Mesendoderm (in vitro differentiated cells): ENCODE results near the gene APOM.

Experiments
- DNase-seq: peaks from one replicate; pipeline ENCODE4 v3.0.0; 2013
- H2AK5ac ChIP-seq: 2 replicates; pipeline ENCODE4 v1.6.1; 2013; ENCODE audit warnings: low read length, inconsistent platforms
- H2BK120ac ChIP-seq: 2 replicates; pipeline ENCODE4 v1.6.1; 2013; ENCODE audit warnings: low read depth, mild to moderate bottlenecking, low read length, moderate library complexity, mixed read lengths
- H2BK15ac ChIP-seq: replicated peaks from 2 replicates; pipeline ENCODE4 v1.6.1; 2013; ENCODE audit warnings: low read depth, mild to moderate bottlenecking, moderate library complexity
- H2BK5ac ChIP-seq: 2 replicates; pipeline ENCODE4 v1.6.1; 2013; ENCODE audit warnings: low read length, inconsistent platforms
- H3K18ac ChIP-seq: 2 replicates; pipeline ENCODE4 v1.6.1; 2013; ENCODE audit warnings: mild to moderate bottlenecking, low read length, mixed read lengths
- H3K23ac ChIP-seq: one replicate; pipeline ENCODE4 v1.6.1; 2013; ENCODE audit warnings: low read length
- H3K27ac ChIP-seq: 2 replicates; pipeline ENCODE4 v1.5.1; 2013; ENCODE audit warnings: low read depth, mild to moderate bottlenecking, inconsistent platforms, low read length, moderate library complexity
- H3K27me3 ChIP-seq: 2 replicates; pipeline ENCODE4 v1.6.1; 2013; ENCODE audit warnings: low read length, control low read depth, mild to moderate bottlenecking, inconsistent platforms; ENCODE audit not compliant: insufficient read depth, poor library complexity
- H3K36me3 ChIP-seq: 2 replicates; pipeline ENCODE4 v1.6.1; 2013; ENCODE audit warnings: low read length, inconsistent platforms; ENCODE audit not compliant: control insufficient read depth, insufficient read depth
- H3K4ac ChIP-seq: one replicate; pipeline ENCODE4 v1.6.1; 2013; ENCODE audit warnings: low read depth, mild to moderate bottlenecking, low read length, moderate library complexity
- H3K4me1 ChIP-seq: 2 replicates; pipeline ENCODE4 v1.6.1; 2013; ENCODE audit warnings: low read depth, low read length, inconsistent platforms; ENCODE audit not compliant: control insufficient read depth
- H3K4me2 ChIP-seq: 2 replicates; pipeline ENCODE4 v1.6.1; 2013; ENCODE audit warnings: low read length
- H3K4me3 ChIP-seq: 2 replicates; pipeline ENCODE4 v1.5.1; 2013; ENCODE audit warnings: mild to moderate bottlenecking, low read length
- H3K56ac ChIP-seq: one replicate; pipeline ENCODE4 v1.6.1; 2013; ENCODE audit warnings: low read length
- H3K79me1 ChIP-seq: 2 replicates; pipeline ENCODE4 v1.6.1; 2013; ENCODE audit warnings: low read length, inconsistent platforms
- H3K79me2 ChIP-seq: 2 replicates; pipeline ENCODE4 v1.6.1; 2013; ENCODE audit warnings: mild to moderate bottlenecking, low read length; ENCODE audit not compliant: control insufficient read depth, insufficient read depth
- H3K9ac ChIP-seq: 2 replicates; pipeline ENCODE4 v1.6.1; 2013; ENCODE audit warnings: low read length, inconsistent platforms
- H4K5ac ChIP-seq: one replicate; pipeline ENCODE4 v1.6.1; 2013; ENCODE audit warnings: low read length
- H4K8ac ChIP-seq: one replicate; pipeline ENCODE4 v1.6.1; 2013; ENCODE audit warnings: low read depth, mild to moderate bottlenecking, control low read depth, low read length, moderate library complexity
- WGBS: extraction: QIAGEN DNeasy Blood & Tissue Kit; methylation state at CpG from one replicate; pipeline ENCODE4 v1.1.7; 2013; ENCODE audit warnings: low lambda C conversion rate, missing lambda C conversion rate; ENCODE audit not compliant: insufficient coverage; ENCODE audit errors: extremely low coverage; 5-methylcytosine and 5-hydroxymethylcytosine counted together

The APOM gene

GRCh38 chr6:31691078-31691463 is 35.4 kb downstream of the APOM start:
- H3K27ac ChIP-seq = peak overlapping the region; percentile 6

GRCh38 chr6:31691564-31692108 is 35.9 kb downstream of the APOM start:
- Histone ChIP-seq H3K79me1 (no peaks in the 10 kb centered on the region), H3K9ac (no peak overlapping the region), H3K18ac (no peak overlapping the region), H3K27me3 (no peaks in the 10 kb centered on the region), H3K4me2 (no peak overlapping the region), H2BK120ac (no peak overlapping the region), H3K27ac (no peak overlapping the region), H3K4me1 (peaks cover 8% of the 10 kb centered on the region), H3K23ac (no peak overlapping the region), H3K36me3 (peaks cover 30% of the 10 kb centered on the region), H3K56ac (no peak overlapping the region), H2BK15ac (no peak overlapping the region), H4K8ac (no peak overlapping the region), H3K4ac (no peak overlapping the region), H2AK5ac (no peak overlapping the region), H2BK5ac (no peak overlapping the region), H3K79me2 (no peaks in the 10 kb centered on the region), H4K5ac (no peak overlapping the region), H3K4me3 (no peak overlapping the region)
- WGBS = no CpG with 5 or more reads among the region's 12 CpGs
- DNase-seq = no peak

More at GRCh38 chr6:31691078-31691463, 35.4 kb downstream of the APOM start:
- no peak overlapping the region for H3K56ac ChIP-seq
- no peak overlapping the region for H3K4me2 ChIP-seq
- H2BK120ac ChIP-seq = no peak overlapping the region
- no peak overlapping the region for H3K4ac ChIP-seq
- no peak overlapping the region for H3K4me3 ChIP-seq
- H2AK5ac ChIP-seq = no peak overlapping the region
- H3K36me3 ChIP-seq = peaks cover 29% of the 10 kb centered on the region
- H3K23ac ChIP-seq = peak overlapping the region; percentile 66
- H3K79me2 ChIP-seq = no peaks in the 10 kb centered on the region
- no CpG with 5 or more reads among the region's 6 CpGs for WGBS
- no peak overlapping the region for H2BK15ac ChIP-seq
- H3K9ac ChIP-seq = peak overlapping the region; percentile 44
- H3K79me1 ChIP-seq = no peaks in the 10 kb centered on the region
- H3K27me3 ChIP-seq = no peaks in the 10 kb centered on the region
- no peak overlapping the region for H3K18ac ChIP-seq
- no peak overlapping the region for H2BK5ac ChIP-seq
- no peak for DNase-seq
- H4K8ac ChIP-seq = no peak overlapping the region
- no peak overlapping the region for H4K5ac ChIP-seq
- peaks cover 8% of the 10 kb centered on the region for H3K4me1 ChIP-seq

- Histone ChIP-seq H3K4me2 (no peak overlapping the region), H3K4me3 (no peak overlapping the region), H3K9ac (no peak overlapping the region), H3K4ac (no peak overlapping the region), H3K23ac (no peak overlapping the region), H3K79me1 (no peaks in the 10 kb centered on the region), H3K79me2 (no peaks in the 10 kb centered on the region), H3K18ac (no peak overlapping the region), H3K56ac (no peak overlapping the region), H3K36me3 (peaks cover 32% of the 10 kb centered on the region), H3K4me1 (peaks cover 8% of the 10 kb centered on the region), H3K27me3 (no peaks in the 10 kb centered on the region), H4K5ac (no peak overlapping the region), H2BK120ac (no peak overlapping the region), H2BK5ac (no peak overlapping the region), H3K27ac (no peak overlapping the region), H2AK5ac (no peak overlapping the region), H4K8ac (no peak overlapping the region), H2BK15ac (no peak overlapping the region)
- DNase-seq = no peak
- no CpG with 5 or more reads among the region's 4 CpGs for WGBS
Measured at GRCh38 chr6:31692353-31692752, 36.7 kb downstream of the APOM start.

GRCh38 chr6:31692886-31693285 is 37.2 kb downstream of the APOM start:
- peaks cover 31% of the 10 kb centered on the region for H3K36me3 ChIP-seq
- WGBS = no CpG with 5 or more reads among the region's 9 CpGs

DNA sequence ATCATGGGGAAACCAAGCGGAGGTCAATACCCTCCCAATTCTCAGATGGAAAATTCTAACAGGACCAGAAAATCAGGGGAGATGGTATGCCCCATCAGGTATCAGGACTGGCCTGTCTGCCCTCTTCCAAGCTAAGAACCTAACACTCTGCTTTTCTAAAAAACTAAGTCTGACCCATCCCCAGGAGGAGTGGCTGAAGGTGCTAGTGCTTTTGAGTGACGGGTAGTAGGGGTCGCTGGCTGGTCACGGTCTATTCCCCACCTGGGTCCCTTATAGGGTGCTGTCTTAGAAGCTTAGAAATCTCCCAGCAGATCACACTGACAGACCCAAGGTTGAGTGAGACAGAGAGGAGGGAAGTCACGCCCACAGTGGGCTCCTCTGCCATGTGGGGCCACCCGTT is 37.8 kb downstream of the APOM start:
- no peak overlapping the region for H3K4ac ChIP-seq
- H3K27ac ChIP-seq = no peak overlapping the region
- H3K4me1 ChIP-seq = peaks cover 8% of the 10 kb centered on the region
- H3K56ac ChIP-seq = no peak overlapping the region
- peaks cover 3% of the 10 kb centered on the region for H3K79me2 ChIP-seq
- H2BK120ac ChIP-seq = no peak overlapping the region
- H3K4me2 ChIP-seq = no peak overlapping the region
- no peak overlapping the region for H2AK5ac ChIP-seq
- H3K4me3 ChIP-seq = no peak overlapping the region
- WGBS = no CpG with 5 or more reads among the region's 6 CpGs
- no peak overlapping the region for H4K5ac ChIP-seq
- peaks cover 26% of the 10 kb centered on the region for H3K36me3 ChIP-seq
- H3K9ac ChIP-seq = no peak overlapping the region
- DNase-seq = no peak
- H3K23ac ChIP-seq = no peak overlapping the region
- H3K18ac ChIP-seq = no peak overlapping the region
- H2BK15ac ChIP-seq = no peak overlapping the region
- H3K27me3 ChIP-seq = no peaks in the 10 kb centered on the region
- peaks cover 4% of the 10 kb centered on the region for H3K79me1 ChIP-seq
- no peak overlapping the region for H2BK5ac ChIP-seq
- no peak overlapping the region for H4K8ac ChIP-seq

More at GRCh38 chr6:31692886-31693285, 37.2 kb downstream of the APOM start:
- Histone ChIP-seq H3K27me3 (no peaks in the 10 kb centered on the region), H2BK120ac (no peak overlapping the region), H3K4me2 (no peak overlapping the region), H3K79me2 (peaks cover 3% of the 10 kb centered on the region), H4K8ac (no peak overlapping the region), H3K79me1 (peaks cover 4% of the 10 kb centered on the region), H2AK5ac (no peak overlapping the region), H3K4me3 (no peak overlapping the region), H3K56ac (no peak overlapping the region), H2BK15ac (no peak overlapping the region), H3K18ac (no peak overlapping the region), H3K23ac (no peak overlapping the region), H3K4ac (no peak overlapping the region), H2BK5ac (no peak overlapping the region), H4K5ac (no peak overlapping the region), H3K4me1 (peaks cover 8% of the 10 kb centered on the region), H3K9ac (no peak overlapping the region), H3K27ac (no peak overlapping the region)
- DNase-seq = no peak

- DNase-seq = no peak
- H3K4me3 ChIP-seq = no peak overlapping the region
- H3K36me3 ChIP-seq = peaks cover 15% of the 10 kb centered on the region
Measured at GRCh38 chr6:31697555-31697954, 41.9 kb downstream of the APOM start.

More at GRCh38 chr6:31697555-31697954, 41.9 kb downstream of the APOM start:
- no CpG with 5 or more reads among the region's 3 CpGs for WGBS
- H4K8ac ChIP-seq = no peak overlapping the region
- no peak overlapping the region for H3K18ac ChIP-seq
- no peak overlapping the region for H3K27ac ChIP-seq
- H3K56ac ChIP-seq = no peak overlapping the region
- no peak overlapping the region for H3K9ac ChIP-seq
- H4K5ac ChIP-seq = no peak overlapping the region
- no peak overlapping the region for H2BK15ac ChIP-seq
- no peak overlapping the region for H2BK120ac ChIP-seq
- H3K4me2 ChIP-seq = no peak overlapping the region
- H3K23ac ChIP-seq = no peak overlapping the region
- H2AK5ac ChIP-seq = no peak overlapping the region
- no peak overlapping the region for H3K4ac ChIP-seq
- peaks cover 7% of the 10 kb centered on the region for H3K4me1 ChIP-seq
- H3K79me1 ChIP-seq = peaks cover 17% of the 10 kb centered on the region
- H3K79me2 ChIP-seq = peaks cover 17% of the 10 kb centered on the region
- no peak overlapping the region for H2BK5ac ChIP-seq
- no peaks in the 10 kb centered on the region for H3K27me3 ChIP-seq
